HG03565 (cell line): ENCODE results near the gene CTIF.

ENCODE experiments used
- ATAC-seq: cut with Tn5 transposase; IDR thresholded peaks from one replicate; pipeline ENCODE4 v1.9.1; 2021; ENCODE audit warnings: mild to moderate bottlenecking, moderate library complexity; ENCODE audit not compliant: unreplicated experiment

The CTIF gene

DNA sequence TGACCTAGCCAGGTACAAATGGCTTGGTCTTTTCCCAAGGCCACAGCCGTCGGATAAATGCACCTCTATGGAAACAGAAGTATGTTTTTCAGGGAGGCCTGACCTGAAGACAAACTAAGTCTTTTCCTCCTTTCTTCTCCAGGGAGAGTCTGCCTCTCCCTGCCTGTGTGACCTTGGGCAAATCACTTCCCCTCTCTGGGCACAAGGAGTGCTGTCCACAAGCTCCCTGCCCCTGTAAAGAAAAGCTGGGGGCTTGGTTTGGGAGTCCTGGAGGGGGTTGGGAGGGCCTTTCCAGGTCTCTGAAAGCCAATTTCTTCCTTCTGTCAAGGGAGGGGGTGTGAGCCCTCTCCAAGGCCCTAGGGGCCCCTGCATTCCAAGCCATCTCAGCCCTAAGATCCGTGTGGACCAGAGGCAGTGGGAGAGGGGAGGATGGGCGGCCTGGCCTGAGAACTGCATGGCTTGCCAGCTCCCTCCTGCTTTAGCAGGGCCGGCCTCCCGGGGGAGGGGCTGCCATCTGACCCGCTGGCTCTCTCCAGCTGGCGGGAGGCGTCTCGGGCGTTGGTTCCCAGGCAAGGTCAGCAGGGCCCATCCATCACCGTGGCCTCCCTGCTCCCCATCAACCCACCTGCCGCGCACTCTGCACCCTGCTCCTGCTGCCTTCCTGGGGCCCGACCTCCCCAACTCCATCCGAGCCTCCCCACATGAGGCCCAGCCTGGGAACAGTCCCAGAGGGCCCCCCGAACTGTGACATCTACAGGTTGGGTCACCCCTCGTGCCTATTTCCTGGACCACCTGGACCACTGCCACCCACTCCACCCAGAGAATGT, 350.5 kb downstream of the CTIF start:
- ATAC-seq = no peak

DNA sequence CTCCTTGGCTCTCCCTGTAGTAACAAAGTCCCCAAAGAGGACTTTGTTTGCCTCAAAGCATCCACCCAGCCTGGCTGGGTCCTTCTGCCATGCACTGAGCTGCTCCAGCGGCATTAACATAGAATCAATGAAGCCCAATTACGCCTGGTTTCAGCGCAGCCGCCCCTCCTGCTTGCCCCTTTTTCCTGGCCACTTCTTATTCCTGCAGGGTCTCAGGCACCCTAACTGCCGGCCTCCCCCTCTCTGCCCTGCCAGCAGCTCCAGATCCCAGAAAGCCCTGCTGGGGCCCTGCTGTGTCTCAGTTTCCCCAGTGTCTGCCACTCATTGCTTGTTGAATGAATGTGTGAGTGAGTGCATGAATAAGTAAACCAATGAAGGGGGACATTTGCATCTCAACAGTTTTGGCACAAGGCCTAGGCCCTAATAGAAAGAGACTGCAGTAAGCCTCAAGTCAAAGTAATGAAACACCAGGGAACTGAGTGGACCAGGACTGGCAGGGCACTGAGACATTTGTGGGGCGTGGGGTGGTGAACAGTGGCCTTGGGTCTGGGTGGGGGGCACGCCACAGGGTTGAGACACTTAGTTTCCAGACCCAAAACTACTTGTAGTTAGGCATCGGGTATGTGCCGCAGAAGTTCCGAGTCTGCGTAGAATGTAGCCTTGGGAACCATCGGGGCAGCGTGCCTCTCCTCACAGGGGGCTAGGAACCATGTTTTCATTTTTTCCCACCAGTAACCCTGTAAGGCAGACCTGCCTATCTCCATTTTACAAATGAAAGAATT, 351.3 kb downstream of the CTIF start:
- ATAC-seq = no peak

DNA sequence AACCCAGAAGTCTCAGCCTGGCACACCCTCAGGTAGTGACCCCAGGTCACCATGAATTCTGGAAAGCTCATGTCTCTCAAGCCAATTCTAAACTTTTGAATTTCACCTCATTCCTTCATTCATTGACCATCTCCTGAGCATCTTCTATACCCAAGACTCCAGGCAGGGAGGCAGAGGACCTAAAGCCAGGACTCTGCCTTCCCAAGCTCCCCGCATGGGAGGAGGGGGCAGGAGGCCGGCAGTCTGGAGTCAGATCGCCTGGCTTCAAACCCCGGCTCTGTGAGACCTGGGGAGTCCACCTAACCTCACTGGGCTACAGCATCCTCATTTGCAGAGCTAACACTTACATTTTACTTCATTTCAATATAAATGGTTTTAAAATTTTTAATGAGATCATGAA, 352.9 kb downstream of the CTIF start:
- no peak for ATAC-seq

DNA sequence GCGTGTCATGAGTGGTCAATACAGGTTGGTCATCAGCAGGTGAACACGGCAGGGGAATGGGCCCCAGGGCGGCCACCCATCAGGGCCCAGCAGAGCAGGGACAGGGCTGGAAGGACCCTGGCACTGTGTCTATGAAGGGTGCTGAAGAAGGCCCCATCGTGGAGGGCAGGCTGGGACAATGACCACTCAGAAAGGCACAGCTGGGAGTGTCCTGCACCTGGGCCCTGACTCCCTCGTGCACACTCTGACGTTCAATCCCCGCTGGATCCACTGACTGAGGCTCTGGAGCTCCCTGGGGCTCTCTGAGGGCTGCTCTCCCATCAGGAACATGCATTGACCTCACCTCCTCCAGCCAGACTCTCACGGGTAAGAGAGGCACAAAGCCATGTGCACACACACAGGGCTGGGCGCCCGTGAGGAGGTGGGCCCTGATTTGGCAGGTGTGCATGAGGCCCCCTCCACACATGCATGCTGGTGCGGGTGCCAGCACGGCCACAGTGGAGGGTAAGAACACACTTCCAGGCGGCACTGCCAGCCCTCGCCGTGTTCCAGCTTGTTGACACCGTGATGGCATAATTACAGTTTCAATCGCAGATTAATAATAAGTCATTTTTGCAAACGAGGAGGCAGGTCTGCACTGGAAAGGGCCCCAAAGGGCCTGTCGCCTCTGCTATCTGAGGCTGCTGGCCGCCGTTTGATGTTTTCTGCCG, 353.5 kb downstream of the CTIF start:
- ATAC-seq = no peak

DNA sequence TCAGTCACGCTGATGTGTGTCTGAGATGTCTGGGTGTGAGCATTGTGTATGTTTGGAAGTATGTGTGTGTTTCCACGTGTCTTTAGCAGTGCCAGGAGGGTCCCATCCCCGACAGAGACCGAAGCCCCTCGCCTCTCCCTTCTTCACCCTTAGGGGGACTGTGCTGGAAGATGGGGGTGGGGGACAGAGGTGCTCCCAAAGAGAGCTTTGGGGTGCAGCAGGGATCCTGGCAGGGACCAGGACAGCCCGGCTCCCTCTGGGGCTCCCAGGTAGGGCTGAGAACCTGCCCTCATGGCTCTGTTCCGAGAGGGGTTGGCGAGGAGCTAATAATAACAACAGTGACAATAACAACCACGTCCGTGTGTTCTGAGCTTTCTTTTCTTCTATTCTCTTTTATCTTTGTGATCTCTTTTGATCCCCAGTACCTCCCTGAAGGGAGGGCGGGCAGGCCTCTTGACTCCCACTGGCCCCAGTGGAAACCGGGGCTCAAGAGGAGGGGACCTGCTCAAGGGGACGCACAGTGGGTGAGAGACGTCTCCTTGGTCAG, 354.3 kb downstream of the CTIF start:
- ATAC-seq = no peak

DNA sequence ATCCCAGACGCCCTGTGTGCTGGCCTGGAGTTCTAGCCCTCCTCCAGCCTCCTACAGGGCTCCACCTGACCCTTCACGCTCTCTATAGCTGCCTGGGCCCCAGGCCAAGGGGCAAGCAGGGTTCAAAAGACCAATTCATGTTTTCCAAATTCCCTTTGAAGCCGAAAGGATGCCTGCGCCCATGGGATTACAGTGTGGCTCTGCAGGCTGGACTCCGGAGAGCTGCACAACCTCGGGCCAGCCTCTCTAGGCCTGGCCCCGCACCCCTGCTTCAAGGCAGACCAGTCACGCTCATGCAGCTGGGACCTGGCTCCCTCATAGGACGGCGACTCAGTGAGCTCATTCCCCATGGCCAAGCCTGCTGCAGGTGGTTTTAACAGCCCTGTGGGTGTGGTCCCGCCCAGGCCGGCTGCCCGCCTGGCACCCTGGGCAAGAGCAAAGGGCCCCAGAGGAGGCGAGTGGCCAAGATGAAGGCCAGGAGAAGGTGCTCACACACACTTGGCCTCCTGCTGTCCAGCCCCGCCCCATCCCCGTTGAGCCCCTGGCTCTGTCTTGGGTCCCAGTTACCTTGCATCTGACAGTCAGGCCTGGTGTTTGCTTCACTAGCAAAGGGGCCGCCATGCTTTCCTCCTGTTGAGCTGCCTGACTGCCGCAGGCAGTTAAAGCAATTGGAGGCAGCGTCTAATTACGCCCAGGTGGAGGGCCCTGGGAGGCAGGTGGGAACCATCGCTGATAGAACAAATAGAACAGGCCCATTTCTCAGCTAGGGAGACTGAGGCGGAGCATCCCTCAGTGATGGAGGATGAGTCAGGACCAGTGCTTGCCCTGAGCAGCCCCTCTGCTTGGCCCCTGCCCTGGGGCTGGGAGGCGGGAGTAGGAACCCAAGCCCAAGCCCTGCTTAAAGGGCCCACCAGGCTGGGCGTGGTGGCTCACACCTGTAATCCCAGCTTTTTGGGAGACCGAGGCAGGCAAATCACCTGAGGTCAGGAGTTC, 355.1 kb downstream of the CTIF start:
- ATAC-seq = no peak

DNA sequence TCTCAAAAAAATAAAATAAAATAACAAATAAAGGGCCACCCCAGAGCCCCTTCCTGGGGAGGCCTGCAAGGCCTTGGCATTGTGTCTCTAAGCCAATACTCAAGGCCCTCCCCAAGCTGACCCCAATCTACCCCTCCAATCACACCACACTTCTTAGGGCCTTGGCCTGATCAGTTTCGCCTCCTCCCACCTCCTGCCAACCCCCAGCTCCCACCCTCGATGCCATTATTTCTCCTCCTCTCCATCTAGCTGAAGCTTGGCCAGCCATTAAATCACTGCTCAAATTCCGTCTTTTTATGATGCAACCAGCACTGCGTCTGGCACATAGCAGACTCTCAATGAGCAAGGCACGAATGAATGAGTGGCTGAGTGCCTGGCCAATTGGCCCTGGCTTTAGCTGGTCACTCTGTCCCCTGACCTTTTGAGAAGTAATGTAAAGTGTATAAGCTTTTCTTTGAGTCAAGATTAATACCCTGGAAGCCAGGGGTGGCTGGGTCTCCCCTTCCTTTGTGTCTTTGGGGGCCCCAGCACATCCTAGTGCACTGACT, 356.0 kb downstream of the CTIF start:
- ATAC-seq = no peak

DNA sequence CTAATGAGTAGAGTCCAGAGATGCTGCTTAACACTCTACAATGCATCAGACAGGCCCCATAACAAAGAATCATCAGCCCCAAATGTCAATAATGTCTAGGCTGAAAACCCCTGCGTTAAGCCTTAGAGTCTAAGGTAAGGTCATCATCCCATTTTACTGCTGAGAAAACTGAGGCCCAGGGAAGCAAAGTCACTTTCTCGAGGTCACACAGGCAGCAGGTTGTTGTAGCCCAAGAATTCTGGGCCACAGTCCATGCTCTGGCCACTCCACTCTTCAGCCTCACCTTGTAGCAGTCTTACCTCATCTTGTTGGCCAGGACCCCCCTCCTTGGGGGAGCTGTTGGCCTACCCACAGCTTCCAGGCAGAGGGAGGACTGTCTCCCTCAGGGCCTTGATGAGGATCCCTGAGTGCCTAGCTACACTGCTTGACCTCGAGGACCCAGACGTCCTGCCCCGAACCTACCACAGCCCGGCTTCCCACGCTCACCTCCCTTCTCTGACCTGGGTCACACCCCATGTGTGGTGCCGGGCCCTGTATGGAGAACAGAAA, 357.6 kb downstream of the CTIF start:
- ATAC-seq = no peak

DNA sequence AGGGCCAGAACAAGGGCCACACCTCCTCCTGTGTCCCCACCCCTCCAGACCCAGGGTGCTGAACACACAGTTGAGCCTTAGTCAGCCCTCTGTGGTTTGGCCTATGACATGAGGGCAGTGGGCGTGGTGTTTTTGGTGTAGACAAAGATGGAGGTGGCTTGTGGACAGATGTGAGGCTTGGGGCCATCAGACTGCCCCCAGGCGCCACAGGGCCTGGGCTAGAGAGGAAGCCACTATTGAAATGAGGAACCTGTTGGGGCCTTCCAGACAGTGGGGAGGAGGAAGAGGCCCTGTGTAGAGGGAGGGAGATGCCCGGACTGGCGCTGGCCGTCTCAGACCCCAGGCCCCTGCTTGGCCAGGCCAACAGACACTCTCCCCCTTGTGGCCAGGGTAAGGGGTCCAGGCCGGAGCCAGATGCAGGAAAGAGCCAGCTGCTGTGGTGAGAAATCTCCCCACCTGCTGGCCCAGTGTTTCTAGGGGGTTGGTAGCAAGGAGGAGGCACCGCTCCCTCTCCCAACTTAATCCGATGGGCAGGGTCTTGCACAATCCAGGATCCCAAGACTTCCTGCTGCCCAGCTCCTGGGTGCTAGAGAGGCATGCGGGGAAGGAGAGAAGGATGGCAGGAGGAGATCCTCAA, 358.2 kb downstream of the CTIF start:
- ATAC-seq = no peak

DNA sequence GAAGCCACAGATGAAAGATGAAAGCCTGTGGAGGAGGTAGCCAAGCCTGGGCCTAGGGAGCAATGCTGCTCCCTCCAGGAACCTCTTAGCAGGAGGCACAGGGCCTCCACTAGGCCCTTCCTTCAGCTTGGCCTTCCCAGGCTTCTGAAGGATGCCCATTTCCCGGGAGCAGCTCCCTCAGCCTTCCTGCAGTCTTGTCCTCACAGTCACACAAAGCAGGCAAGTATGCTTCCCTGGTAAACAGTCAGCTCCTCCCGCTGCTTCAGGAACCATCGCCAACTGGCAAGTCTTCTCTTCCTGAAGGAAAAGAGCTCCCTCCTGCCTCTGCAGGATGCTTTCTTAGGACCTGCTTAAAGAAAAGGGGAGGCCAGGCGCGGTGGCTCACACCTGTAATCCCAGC, 358.7 kb downstream of the CTIF start:
- no peak for ATAC-seq

DNA sequence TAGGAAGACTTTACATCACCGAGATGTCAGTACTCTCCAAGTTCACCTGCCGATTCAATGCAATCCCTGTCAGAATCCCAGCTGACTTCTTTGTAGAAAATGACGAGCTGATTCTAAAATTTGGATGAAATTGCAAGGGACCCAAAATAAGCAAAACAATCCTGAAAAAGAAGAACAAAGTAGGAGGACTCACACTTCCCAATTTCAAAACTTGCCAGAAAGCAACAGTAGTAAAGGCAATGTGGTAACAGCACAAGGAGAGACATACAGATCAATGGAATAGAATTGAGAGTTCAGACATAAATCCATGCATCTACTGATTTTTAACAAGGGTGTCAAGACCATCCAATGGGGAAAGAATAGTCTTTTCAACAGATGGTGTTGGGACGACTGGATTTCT, 359.7 kb downstream of the CTIF start:
- no peak for ATAC-seq

DNA sequence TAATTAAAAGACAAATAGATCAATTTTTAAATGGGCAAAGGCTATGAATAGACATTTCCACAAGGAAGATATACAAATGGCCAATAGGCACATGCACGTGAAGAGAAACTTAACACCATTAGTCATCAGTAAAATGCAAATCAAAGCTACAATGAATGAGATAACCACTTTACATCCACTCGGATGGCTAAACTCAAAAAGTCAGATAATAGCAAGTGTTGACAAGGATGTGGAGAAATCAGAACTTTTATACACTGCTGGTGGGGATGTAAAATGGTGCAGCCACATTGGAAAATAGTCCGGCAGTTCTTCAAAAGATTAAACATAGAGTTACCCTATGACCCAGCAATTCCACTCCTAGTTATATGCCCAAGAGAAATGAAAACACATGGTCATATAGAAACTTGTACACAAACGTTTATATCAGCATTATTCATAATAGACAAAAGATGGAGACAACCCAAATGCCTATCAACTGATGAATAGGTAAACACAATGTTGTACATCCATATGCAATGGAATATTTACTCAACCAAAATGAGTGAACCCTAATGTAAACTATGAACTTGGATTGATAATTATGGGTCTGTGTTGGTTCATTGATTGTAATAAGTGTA, 360.8 kb downstream of the CTIF start:
- ATAC-seq = no peak

DNA sequence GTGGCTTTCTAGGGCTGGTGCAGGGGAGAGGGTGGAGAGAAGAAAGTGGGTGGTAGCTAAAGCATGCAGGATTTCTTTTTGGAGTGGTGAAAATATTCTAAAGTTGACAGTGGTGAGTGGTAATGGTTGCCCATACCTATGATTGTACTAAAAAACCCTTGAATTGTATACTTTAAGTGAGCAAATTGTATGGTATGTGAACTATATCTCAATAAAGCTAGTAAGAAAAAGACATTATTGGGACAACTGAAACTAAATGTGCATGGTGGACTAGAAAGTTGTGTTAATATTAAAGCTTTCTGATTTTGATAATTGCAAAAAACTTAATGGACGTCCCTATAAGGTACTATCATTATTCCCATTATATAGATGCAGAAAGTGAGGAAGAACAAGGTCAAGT, 361.6 kb downstream of the CTIF start:
- ATAC-seq = no peak

DNA sequence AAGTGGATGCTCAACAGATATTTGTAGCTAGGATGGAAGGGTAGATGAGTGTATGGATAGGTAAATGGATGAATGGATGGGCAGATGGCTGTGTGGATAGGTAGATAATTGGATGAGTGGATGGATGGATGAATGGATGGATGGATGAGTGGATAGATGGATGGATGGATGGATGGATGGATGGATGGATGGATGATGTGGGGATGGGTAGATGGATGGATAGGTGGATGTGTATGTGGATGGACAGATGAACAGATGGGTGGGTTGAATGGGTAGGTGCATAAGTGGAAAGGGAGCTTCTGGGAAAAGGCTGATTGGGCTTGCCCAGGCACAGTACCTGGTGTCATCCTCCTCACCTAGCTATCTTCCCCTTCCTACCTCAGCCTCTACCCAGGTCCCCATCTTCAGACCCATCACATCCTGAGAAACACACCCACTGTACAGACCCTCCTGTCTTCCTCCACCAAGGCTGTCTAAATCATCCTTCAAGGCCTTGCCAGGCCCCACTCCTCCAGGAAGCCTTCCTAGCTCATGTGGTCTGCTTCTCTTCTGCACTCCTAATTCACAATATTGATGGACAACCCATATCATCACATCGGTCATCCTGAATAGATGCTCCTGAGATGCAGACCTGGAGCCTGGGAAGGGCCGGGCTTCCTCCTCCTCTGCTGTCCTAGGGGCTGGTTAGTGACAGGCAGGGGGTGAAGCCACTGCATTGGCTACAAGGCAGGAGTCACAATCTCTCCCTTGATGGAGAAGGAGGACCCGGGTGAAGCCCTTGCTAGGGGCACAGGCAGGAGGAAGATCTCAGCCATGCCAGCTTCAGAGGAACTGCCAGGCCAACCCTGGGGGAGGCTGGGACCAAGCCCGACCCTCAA, 362.6 kb downstream of the CTIF start:
- ATAC-seq = no peak

DNA sequence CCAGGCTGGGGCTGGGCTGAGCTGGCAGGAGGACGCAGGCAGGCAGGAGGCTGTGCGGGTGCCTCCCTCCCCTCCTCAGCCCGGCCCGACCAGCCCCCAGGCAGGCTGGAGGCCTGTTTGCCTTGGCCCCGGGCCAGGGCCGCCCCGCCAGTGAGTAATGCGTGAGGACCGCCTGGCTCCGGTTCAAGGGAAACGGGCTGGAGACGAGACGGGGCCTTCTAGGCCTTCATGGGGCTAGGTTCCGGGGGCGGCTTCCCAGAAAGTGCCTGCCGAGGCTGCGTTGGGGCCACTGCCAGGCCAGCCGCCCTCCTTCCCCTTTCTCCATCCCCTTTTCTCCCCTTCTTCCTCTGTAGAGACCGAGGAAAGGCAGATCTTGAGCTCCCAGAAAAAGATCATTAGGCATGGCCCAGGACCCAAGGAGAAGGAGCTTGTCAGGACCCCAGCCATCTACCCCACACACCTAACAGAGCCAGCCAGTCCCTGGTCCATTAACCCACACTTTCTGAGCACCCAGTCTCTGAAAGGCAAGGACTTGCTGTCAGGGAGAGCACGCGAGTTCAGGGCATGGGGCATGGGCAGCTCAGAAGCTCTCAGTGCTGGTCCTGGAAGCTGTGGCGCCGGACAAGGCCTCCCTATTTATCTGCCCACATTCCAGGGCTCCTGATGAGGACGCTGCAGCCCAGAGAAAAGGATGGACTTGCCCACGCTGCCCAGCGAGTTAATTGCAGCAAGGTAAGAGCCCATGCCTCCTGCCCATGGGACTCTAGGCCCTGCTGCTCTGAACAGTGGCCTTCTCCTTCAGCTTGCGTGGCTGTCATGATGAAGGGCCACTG, 363.4 kb downstream of the CTIF start:
- ATAC-seq = no peak

DNA sequence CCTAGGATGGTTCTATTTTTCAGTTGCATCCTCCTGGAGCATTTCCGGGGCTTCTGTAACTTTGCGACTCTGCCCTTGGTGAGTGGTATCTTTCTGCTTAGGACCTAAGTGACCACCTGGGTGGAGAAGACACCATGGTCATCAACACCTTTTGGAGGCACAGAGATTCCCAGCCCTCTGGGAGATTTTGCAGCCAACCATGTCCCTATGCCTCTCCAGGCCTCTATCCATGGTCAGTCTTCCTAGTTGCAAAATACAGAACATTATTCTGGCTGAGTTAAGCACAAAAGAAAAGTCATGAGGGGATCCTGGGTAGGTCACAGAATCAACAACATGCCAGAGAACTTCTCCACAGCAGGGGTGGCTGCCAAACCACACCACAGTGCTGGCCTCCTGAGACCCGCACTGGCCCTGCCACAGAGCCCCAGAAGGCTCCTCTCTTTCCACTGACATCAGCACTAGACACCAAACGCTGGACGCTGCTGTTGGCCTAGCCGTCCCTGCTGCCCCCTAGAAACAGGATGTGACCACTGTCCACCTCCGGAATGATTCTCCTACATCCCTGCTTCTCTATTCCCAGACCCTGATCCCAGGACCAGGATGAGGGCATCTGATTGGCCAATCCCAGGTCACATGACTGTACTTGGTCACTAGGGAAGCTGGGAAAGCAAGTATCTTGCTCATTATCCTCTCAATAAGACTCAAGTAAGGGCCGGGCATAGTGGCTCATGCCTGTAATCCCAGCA, 364.2 kb downstream of the CTIF start:
- no peak for ATAC-seq
